Stimulated activated CD4-positive, alpha-beta T cell treated with anti-CD3 and anti-CD28 coated beads, Interleukin-1b, Interleukin-23, amount 100 ng/mL, for 48 hours (primary cell): ENCODE results near the gene SSX2.
"Not testable (repeated sequence)": the region's sequence is repeated elsewhere in the genome, so short reads cannot be mapped to it uniquely, and the experiment has no call there.

Source experiments
- DNase-seq: peaks from one replicate; pipeline ENCODE4 v3.0.0-alpha.2; 2020

SSX2 gene

GRCh38 chrX:52707078-52707477, at the start of gene SSX2:
Gene SSX2, minus strand, starts transcription at chrX:52707178. Its CDS starts 1,429 bp downstream, at chrX:52705749.
- DNase-seq: not testable (repeated sequence)

GRCh38 chrX:52750952-52751351, 44.0 kb upstream of the SSX2 start, which contains the start of gene SSX2B:
Gene SSX2B, plus strand, starts transcription at chrX:52751252. Its CDS starts 1,429 bp downstream, at chrX:52752681.
- DNase-seq: not testable (repeated sequence)

DNA sequence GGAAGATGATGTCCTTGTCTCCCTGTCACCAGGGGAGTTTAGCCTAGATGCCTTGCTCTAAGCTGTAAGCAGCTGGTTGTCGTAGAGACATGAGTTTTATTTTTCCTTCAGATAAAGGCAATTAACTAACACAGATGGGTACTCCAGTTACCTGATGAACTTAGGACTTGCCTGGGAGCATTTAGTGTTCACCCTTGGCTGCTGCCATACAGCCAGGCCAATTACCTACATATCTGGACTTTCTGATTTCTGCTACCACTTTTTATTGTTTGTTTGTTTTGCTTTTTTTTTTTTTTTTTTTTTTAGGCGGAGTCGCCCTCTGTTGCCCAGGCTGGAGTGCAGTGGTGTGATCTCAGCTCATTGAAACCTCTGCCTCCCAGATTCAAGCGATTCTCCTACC, 14.9 kb downstream of the SSX2 start:
- not testable (repeated sequence) for DNase-seq

DNA sequence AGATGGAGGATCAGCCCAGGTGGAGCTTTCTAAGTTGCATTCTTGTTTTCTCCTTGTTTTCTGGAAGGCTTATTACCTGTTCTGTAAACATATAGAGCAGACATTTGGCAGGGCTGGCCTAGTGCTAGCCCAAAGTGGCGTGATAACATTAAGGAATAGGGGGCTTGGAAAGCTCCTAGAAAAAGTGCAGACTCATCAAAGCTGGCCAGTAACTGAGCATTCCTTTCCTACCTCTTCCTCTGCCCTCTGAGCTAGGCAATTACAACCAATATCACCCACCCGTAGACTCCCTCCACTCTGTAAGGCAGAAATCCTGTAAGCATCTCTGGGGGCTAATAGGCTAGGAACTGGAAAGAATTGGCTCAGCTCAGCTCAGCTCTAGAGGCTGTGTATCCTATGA, 44.8 kb downstream of the SSX2 start:
- not testable (repeated sequence) for DNase-seq

DNA sequence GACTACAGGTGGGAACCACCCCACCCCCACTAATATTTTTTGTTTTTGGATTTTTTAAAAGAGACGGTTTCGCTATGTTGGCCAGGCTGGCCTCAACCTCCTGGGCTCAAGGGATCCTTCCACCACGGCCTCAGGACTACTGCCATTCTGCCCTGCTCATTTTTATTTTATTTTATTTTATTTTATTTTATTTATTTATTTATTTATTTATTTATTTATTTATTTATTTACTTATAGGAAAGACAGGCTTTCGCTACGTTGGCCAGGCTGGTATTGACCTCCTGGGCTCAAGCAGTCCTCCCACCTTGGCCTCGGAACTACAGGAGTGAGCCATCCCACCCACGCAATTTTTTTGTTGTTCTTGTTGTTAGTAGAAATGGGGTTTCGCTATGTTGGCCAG, 51.5 kb downstream of the SSX2 start:
- not testable (repeated sequence) for DNase-seq

DNA sequence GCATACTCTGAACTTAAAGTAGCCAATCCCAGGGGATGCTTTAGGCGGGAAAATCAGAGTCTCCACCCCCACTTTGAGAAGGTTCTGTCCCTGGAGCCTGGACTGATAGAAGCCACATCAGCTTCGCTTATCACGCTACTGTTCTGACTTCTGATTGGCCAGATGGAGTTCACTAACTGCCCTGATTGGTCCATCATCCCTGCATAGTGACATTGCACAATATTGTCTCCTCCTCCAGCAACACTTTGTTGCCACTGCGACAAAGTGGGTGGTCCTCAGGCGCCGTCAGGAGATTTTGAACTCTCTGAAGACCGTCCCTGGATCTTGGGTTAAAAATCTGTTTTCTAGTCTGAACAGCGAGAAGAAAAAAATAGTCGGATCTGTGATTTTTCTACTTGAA, 52.2 kb downstream of the SSX2 start, which contains the start of gene SSX7:
Gene SSX7, minus strand, starts transcription at position 101 of the 400 bp plus-strand sequence. CDS start 1,428 bp downstream, outside the sequence.
- DNase-seq: not testable (repeated sequence)

DNA sequence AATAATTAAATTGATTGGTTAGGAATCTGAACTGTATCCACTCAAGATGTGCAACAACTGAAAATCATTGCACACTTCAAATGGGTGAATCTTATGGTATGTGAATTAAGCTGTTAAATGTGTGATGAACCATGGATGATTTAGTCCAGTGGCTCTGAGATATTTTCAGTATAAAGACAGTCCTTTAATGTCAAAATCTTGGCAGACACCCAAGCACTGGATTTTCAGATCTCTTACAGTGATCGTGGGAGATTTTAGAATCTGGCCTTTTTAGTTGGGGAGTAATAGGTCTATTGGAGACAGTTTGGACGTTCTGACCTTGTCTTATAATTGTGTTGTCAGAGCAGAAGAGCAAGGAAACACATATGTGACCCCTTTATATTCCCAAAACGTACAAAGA, 56.3 kb downstream of the SSX2 start:
- not testable (repeated sequence) for DNase-seq

- not testable (repeated sequence) for DNase-seq
These were observed 58.0 kb downstream of the SSX2 start for GRCh38 chrX:52648956-52649355.
